Spleen (tissue), 7 donors: ENCODE measurements around the gene USP34.

Experiments
- POLR2A ChIP-seq, 3 donors: fragments of 450-650 bp; IDR thresholded peaks; one replicate each; pipeline ENCODE4 v1.5.1; 2017; ENCODE audit warnings: antibody characterized with exemption in 3 of 3, mild to moderate bottlenecking in 1 of 3
- TF ChIP-seq, protein P1 (sequence below), 11 experiments: fragments of 200-600 bp in 7 of 11; fragments of 450-650 bp in 4 of 11; sonication (generic) in 4 of 11; IDR thresholded peaks in 8 of 11; conservative IDR thresholded peaks in 3 of 11; 1 replicate in 7 of 11; 2 replicates in 4 of 11; pipeline versions ENCODE4 v1.4.0 to v1.8.0; 2016 to 2021; ENCODE audit warnings: antibody characterized with exemption in 11 of 11, inconsistent platforms in 4 of 11, mild to moderate bottlenecking in 1 of 11
- donor health status: DM: no; HTN: no; CAD: no; lungs with moderate emphysema.
- donor health status: DM: no; HTN: no; CAD: no.
- donor health status: DM: no; HTN: no; CAD: no.

GRCh38 chr2:61287254-61287653 is 183.6 kb downstream of the USP34 start:
- TF ChIP-seq, protein P1, sequence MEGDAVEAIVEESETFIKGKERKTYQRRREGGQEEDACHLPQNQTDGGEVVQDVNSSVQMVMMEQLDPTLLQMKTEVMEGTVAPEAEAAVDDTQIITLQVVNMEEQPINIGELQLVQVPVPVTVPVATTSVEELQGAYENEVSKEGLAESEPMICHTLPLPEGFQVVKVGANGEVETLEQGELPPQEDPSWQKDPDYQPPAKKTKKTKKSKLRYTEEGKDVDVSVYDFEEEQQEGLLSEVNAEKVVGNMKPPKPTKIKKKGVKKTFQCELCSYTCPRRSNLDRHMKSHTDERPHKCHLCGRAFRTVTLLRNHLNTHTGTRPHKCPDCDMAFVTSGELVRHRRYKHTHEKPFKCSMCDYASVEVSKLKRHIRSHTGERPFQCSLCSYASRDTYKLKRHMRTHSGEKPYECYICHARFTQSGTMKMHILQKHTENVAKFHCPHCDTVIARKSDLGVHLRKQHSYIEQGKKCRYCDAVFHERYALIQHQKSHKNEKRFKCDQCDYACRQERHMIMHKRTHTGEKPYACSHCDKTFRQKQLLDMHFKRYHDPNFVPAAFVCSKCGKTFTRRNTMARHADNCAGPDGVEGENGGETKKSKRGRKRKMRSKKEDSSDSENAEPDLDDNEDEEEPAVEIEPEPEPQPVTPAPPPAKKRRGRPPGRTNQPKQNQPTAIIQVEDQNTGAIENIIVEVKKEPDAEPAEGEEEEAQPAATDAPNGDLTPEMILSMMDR (IDR thresholded peaks at IDR 0.05 in 8 of 11, conservative IDR thresholded peaks at IDR 0.05 in 3 of 11): no peak
- TF ChIP-seq POLR2A (IDR thresholded peaks at IDR 0.05): no peak
